Measurements from ENCODE around the gene NUDT14. TPM values are rescaled to one million over a fixed set of nuclear protein-coding genes. Genes with fewer than 3 reads are reported as not detected.
A peak's percentile ranks its signal among the peaks of the same experiment; 100 is the strongest.

NUDT14 gene
- total and polyA plus RNA-seq, 2 experiments from 2014 or later: 14.8 to 38.4 TPM

- H3K79me2 ChIP-seq (replicated peaks; ENCODE audit: insufficient read depth): no peaks in the 10 kb centered on the region
- no peak for TF ChIP-seq CTCF (conservative IDR thresholded peaks at IDR 0.05; ENCODE audit: low read depth in 2 of 2)
- TF ChIP-seq STAT1 (IDR thresholded peaks at IDR 0.05; ENCODE audit: unreplicated experiment): no peak
- DNase-seq (ENCODE audit: low spot score): no peak
- H3F3A ChIP-seq (replicated peaks; ENCODE audit: low read depth): no peaks in the 10 kb centered on the region
- Mint-ChIP-seq H3K36me3 (ENCODE audit: low read depth) (no peaks in the 10 kb centered on the region), H3K27ac (no peak overlapping the region), H3K4me3 (no peak overlapping the region), H3K9me3 (no peaks in the 10 kb centered on the region), H3K4me1 (peaks cover 2% of the 10 kb centered on the region; the same call in 1 of the 3 replicates), H3K27me3 (ENCODE audit: insufficient read depth, low read depth, poor library complexity) (peaks cover 15% of the 10 kb centered on the region)
- no peak overlapping the region for H3K4me2 ChIP-seq
- H3K27ac ChIP-seq (ENCODE audit: low read depth): no peak overlapping the region
- H3K36me3 ChIP-seq (ENCODE audit: insufficient read depth): no peaks in the 10 kb centered on the region
- H3K9me2 ChIP-seq (ENCODE audit: insufficient read depth): no peaks in the 10 kb centered on the region
- ATAC-seq: no peak
- H3K4me3 ChIP-seq: no peak overlapping the region
- no peaks in the 10 kb centered on the region for H3K4me1 ChIP-seq (ENCODE audit: insufficient read depth)
- no peaks in the 10 kb centered on the region for H4K20me1 ChIP-seq (replicated peaks; ENCODE audit: insufficient read depth)
- no peaks in the 10 kb centered on the region for H3K27me3 ChIP-seq (ENCODE audit: insufficient read depth)
- H2AFZ ChIP-seq: no peak overlapping the region
Observed at GRCh38 chr14:105156414-105157375, 24.4 kb downstream of the NUDT14 start.

- H3K4me3 ChIP-seq: no peak overlapping the region
- Mint-ChIP-seq H3K36me3 (ENCODE audit: low read depth) (no peaks in the 10 kb centered on the region), H3K4me1 (peaks cover 2% of the 10 kb centered on the region; the same call in 1 of the 3 replicates), H3K4me3 (no peak overlapping the region), H3K9me3 (no peaks in the 10 kb centered on the region), H3K27me3 (ENCODE audit: insufficient read depth, low read depth, poor library complexity) (peaks cover 15% of the 10 kb centered on the region), H3K27ac (no peak overlapping the region)
- no peaks in the 10 kb centered on the region for H4K20me1 ChIP-seq (replicated peaks; ENCODE audit: insufficient read depth)
- H3K27ac ChIP-seq (ENCODE audit: low read depth): no peak overlapping the region
- DNase-seq (ENCODE audit: low spot score) (peak; percentile 40), ATAC-seq (peak; percentile 31)
- H3F3A ChIP-seq (replicated peaks; ENCODE audit: low read depth): no peaks in the 10 kb centered on the region
- no peaks in the 10 kb centered on the region for H3K79me2 ChIP-seq (replicated peaks; ENCODE audit: insufficient read depth)
- no peak overlapping the region for H3K4me2 ChIP-seq
- H3K4me1 ChIP-seq (ENCODE audit: insufficient read depth): no peaks in the 10 kb centered on the region
- H3K36me3 ChIP-seq (ENCODE audit: insufficient read depth): no peaks in the 10 kb centered on the region
- H2AFZ ChIP-seq: no peak overlapping the region
- no peaks in the 10 kb centered on the region for H3K27me3 ChIP-seq (ENCODE audit: insufficient read depth)
- H3K9me2 ChIP-seq (ENCODE audit: insufficient read depth): no peaks in the 10 kb centered on the region
- TF ChIP-seq ZNF462 (CRISPR knock-in tag; IDR thresholded peaks at IDR 0.05): no peak
- no peak for TF ChIP-seq ETS1 (IDR thresholded peaks at IDR 0.05)
- TF ChIP-seq REST (IDR thresholded peaks at IDR 0.05; ENCODE audit: unreplicated experiment): no peak
Observed at GRCh38 chr14:105155681-105156413, 25.3 kb downstream of the NUDT14 start.
